Nephron (organoid): ENCODE data around the gene PRSS38.

Experiments
- H3K27ac Mint-ChIP-seq, 3 experiments: 2 replicates each; pipeline ENCODE4 v1.8.0; 2020; ENCODE audit warnings: mixed read lengths in 3 of 3, mild to moderate bottlenecking in 2 of 3, moderate library complexity in 1 of 3
- H3K27me3 Mint-ChIP-seq: 2 replicates; pipeline ENCODE4 v1.8.0; 2021; ENCODE audit warnings: low read depth, mild to moderate bottlenecking, moderate library complexity, mixed read lengths
- H3K36me3 Mint-ChIP-seq: 2 replicates; pipeline ENCODE4 v1.8.0; 2020; ENCODE audit warnings: low read depth, mixed read lengths
- H3K4me1 Mint-ChIP-seq: 2 replicates; pipeline ENCODE4 v1.8.0; 2020; ENCODE audit warnings: mixed read lengths
- H3K4me3 Mint-ChIP-seq, 3 experiments: 2 replicates each; pipeline ENCODE4 v1.8.0; 2020; ENCODE audit warnings: mild to moderate bottlenecking in 3 of 3, mixed read lengths in 3 of 3, moderate library complexity in 2 of 3
- H3K9me3 Mint-ChIP-seq: 2 replicates; pipeline ENCODE4 v1.8.0; 2020; ENCODE audit warnings: mixed read lengths
- CTCF ChIP-seq, 3 experiments: fragments of 200-600 bp; sonication (generic); IDR thresholded peaks; one replicate each; pipeline ENCODE4 v1.5.0; 2021; ENCODE audit warnings: antibody characterized with exemption in 3 of 3; ENCODE audit not compliant: unreplicated experiment in 3 of 3

The PRSS38 gene

GRCh38 chr1:227815468-227816409 is at the start of gene PRSS38:
Gene PRSS38 (plus strand): TSS chr1:227815675. CDS start chr1:227815717, 42 bp downstream.
- H3K36me3 Mint-ChIP-seq = peaks cover 4% of the 10 kb centered on the region
- peaks cover 27% of the 10 kb centered on the region for H3K9me3 Mint-ChIP-seq
- no peak within 1 kb of the TSS for H3K4me3 Mint-ChIP-seq

GRCh38 chr1:227766015-227766634 is 49.4 kb upstream of the PRSS38 start:
- peaks cover 44% of the 10 kb centered on the region for H3K36me3 Mint-ChIP-seq
- H3K27me3 Mint-ChIP-seq = peaks cover 5% of the 10 kb centered on the region
- no peak overlapping the region for H3K4me3 Mint-ChIP-seq
- peaks cover 5% of the 10 kb centered on the region for H3K4me1 Mint-ChIP-seq
- no peak overlapping the region for H3K27ac Mint-ChIP-seq
- no peaks in the 10 kb centered on the region for H3K9me3 Mint-ChIP-seq
- no peak for TF ChIP-seq CTCF (IDR thresholded peaks at IDR 0.05; ENCODE audit: unreplicated experiment in 3 of 3)

More at GRCh38 chr1:227815468-227816409, at the start of gene PRSS38:
- TF ChIP-seq CTCF (IDR thresholded peaks at IDR 0.05; ENCODE audit: unreplicated experiment in 3 of 3) = no peak
- no peak within 1 kb of the TSS for H3K27ac Mint-ChIP-seq
- H3K4me1 Mint-ChIP-seq = no peaks in the 10 kb centered on the region
- peaks cover 7% of the 10 kb centered on the region for H3K27me3 Mint-ChIP-seq

- H3K27me3 Mint-ChIP-seq = peaks cover 5% of the 10 kb centered on the region
- no peak overlapping the region for H3K27ac Mint-ChIP-seq
- H3K36me3 Mint-ChIP-seq = peaks cover 38% of the 10 kb centered on the region
- peaks cover 5% of the 10 kb centered on the region for H3K4me1 Mint-ChIP-seq
- H3K9me3 Mint-ChIP-seq = no peaks in the 10 kb centered on the region
- no peak for TF ChIP-seq CTCF (IDR thresholded peaks at IDR 0.05; ENCODE audit: unreplicated experiment in 3 of 3)
- H3K4me3 Mint-ChIP-seq = no peak overlapping the region
Measured at GRCh38 chr1:227766653-227767277, 48.7 kb upstream of the PRSS38 start.

- Mint-ChIP-seq H3K27me3 (peaks cover 2% of the 10 kb centered on the region), H3K4me3 (no peak overlapping the region), H3K4me1 (peaks cover 5% of the 10 kb centered on the region), H3K36me3 (peaks cover 42% of the 10 kb centered on the region), H3K27ac (no peak overlapping the region), H3K9me3 (no peaks in the 10 kb centered on the region)
- TF ChIP-seq CTCF (IDR thresholded peaks at IDR 0.05; ENCODE audit: unreplicated experiment in 3 of 3) = no peak
Measured at GRCh38 chr1:227767401-227768124, 47.9 kb upstream of the PRSS38 start.

- Mint-ChIP-seq H3K4me3 (no peak overlapping the region), H3K27me3 (no peaks in the 10 kb centered on the region), H3K36me3 (peaks cover 44% of the 10 kb centered on the region), H3K9me3 (no peaks in the 10 kb centered on the region), H3K4me1 (peaks cover 6% of the 10 kb centered on the region), H3K27ac (no peak overlapping the region)
- no peak for TF ChIP-seq CTCF (IDR thresholded peaks at IDR 0.05; ENCODE audit: unreplicated experiment in 3 of 3)
Measured at GRCh38 chr1:227768125-227768439, 47.4 kb upstream of the PRSS38 start.
